KMS-11 (cell line): ENCODE data around the gene RAX.

Experiments used
- H2AFZ ChIP-seq: fragments of 200-600 bp; sonication (generic); 2 replicates; pipeline ENCODE4 v1.6.1; 2016; ENCODE audit warnings: antibody characterized with exemption, mixed run types, low read depth
- H3K27ac ChIP-seq: fragments of 200-600 bp; sonication (generic); 2 replicates; pipeline ENCODE4 v1.6.1; 2016; ENCODE audit warnings: mild to moderate bottlenecking, mixed run types
- H3K27me3 ChIP-seq: fragments of 200-600 bp; sonication (generic); 2 replicates; pipeline ENCODE4 v1.6.1; 2017; ENCODE audit warnings: mild to moderate bottlenecking, low read depth, mixed run types, moderate library complexity; ENCODE audit not compliant: insufficient read depth
- H3K36me3 ChIP-seq: fragments of 200-600 bp; sonication (generic); 2 replicates; pipeline ENCODE4 v1.6.1; 2017; ENCODE audit warnings: mild to moderate bottlenecking, mixed run types; ENCODE audit not compliant: insufficient read depth
- H3K4me1 ChIP-seq: fragments of 200-600 bp; sonication (generic); 2 replicates; pipeline ENCODE4 v1.6.1; 2016; ENCODE audit warnings: mild to moderate bottlenecking, low read depth, mixed run types; ENCODE audit not compliant: poor library complexity, severe bottlenecking
- H3K4me2 ChIP-seq: fragments of 200-600 bp; sonication (generic); 2 replicates; pipeline ENCODE4 v1.7.0; 2016; ENCODE audit warnings: mild to moderate bottlenecking, mixed run types
- H3K4me3 ChIP-seq: fragments of 200-600 bp; sonication (generic); IDR thresholded peaks from 2 replicates; pipeline ENCODE4 v1.6.1; 2017; ENCODE audit warnings: low read depth, low read length, mixed read lengths; ENCODE audit not compliant: insufficient read depth
- H3K79me2 ChIP-seq: fragments of 200-600 bp; sonication (generic); 2 replicates; pipeline ENCODE4 v1.6.1; 2016; ENCODE audit warnings: low read depth, mixed run types; ENCODE audit not compliant: insufficient read depth
- H3K9ac ChIP-seq: fragments of 200-600 bp; sonication (generic); 2 replicates; pipeline ENCODE4 v1.6.1; 2016; ENCODE audit warnings: mild to moderate bottlenecking, mixed run types
- H4K20me1 ChIP-seq: fragments of 200-600 bp; sonication (generic); 2 replicates; pipeline ENCODE4 v1.6.1; 2016; ENCODE audit warnings: mild to moderate bottlenecking, mixed run types; ENCODE audit not compliant: insufficient read depth
- TF ChIP-seq, protein P1 (sequence below): fragments of 200-600 bp; sonication (generic); conservative IDR thresholded peaks from 2 replicates; pipeline ENCODE4 v1.6.1; 2017; ENCODE audit warnings: low read depth, mild to moderate bottlenecking, antibody characterized with exemption, low read length, moderate library complexity, mixed read lengths

RAX gene

DNA sequence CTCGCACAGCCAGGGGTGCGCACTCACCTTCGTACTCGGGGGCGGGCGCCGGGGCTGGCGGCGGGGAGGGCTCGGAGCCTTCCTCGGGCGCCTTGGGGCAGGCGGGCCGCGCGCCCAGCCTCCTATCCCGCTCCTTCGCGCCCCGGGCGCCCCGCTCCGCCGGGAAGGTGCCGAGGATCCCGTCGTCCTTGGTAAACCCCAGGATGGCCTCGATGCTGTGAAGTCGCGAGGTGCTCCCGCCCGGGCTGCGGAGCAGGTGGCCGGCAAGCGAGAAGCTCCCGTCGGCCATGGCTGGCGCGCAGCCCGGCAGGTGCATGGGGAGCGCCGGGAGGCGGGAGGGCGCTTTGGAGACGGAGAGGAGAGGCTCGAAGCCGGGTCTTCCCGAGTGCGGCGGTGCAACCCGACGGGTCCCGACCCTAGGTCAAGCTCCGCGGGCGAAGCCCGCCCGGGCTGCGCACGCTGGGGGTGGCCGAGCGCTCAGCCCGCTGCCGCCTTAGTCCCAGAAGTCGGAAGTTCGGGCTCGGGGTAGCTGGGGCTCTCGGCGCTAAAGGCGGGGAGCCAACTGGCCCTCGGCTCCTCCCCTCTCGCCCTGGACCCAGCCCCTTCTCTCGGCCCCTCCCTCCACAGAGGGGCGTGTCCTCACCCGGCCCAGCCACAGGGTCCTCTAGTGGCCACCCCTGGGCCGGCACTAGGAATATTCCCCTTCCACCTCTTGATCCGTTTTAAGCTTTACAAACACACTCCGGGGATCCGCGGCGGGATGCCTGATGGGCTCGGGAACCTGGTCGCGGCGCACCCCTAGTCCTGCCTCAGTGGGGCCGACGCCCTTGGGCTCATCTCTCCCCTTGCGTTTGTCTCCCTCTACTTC lies at the start of gene RAX:
Gene RAX, minus strand, starts transcription at position 564 of the 868 bp plus-strand sequence. Its CDS starts 248 bp downstream, at position 316.
- Histone ChIP-seq H3K27ac (no peak within 1 kb of the TSS), H4K20me1 (no peaks in the 10 kb centered on the region), H3K9ac (0 out of 2 replicates have a peak within 1 kb of the TSS, but pooled peaks have one; percentile 5), H3K4me2 (peak within 1 kb of the TSS; percentile 44; the same call in 1 of the 2 replicates), H3K4me3 (no peak within 1 kb of the TSS), H2AFZ (peak within 1 kb of the TSS; percentile 22; the same call in 1 of the 2 replicates), H3K4me1 (peaks cover 15% of the 10 kb centered on the region), H3K36me3 (no peaks in the 10 kb centered on the region), H3K27me3 (peaks cover 15% of the 10 kb centered on the region; the same call in 1 of the 2 replicates), H3K79me2 (no peaks in the 10 kb centered on the region)
- TF ChIP-seq, protein P1, sequence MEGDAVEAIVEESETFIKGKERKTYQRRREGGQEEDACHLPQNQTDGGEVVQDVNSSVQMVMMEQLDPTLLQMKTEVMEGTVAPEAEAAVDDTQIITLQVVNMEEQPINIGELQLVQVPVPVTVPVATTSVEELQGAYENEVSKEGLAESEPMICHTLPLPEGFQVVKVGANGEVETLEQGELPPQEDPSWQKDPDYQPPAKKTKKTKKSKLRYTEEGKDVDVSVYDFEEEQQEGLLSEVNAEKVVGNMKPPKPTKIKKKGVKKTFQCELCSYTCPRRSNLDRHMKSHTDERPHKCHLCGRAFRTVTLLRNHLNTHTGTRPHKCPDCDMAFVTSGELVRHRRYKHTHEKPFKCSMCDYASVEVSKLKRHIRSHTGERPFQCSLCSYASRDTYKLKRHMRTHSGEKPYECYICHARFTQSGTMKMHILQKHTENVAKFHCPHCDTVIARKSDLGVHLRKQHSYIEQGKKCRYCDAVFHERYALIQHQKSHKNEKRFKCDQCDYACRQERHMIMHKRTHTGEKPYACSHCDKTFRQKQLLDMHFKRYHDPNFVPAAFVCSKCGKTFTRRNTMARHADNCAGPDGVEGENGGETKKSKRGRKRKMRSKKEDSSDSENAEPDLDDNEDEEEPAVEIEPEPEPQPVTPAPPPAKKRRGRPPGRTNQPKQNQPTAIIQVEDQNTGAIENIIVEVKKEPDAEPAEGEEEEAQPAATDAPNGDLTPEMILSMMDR: peak; percentile 24; the same call in 1 of the 2 replicates

DNA sequence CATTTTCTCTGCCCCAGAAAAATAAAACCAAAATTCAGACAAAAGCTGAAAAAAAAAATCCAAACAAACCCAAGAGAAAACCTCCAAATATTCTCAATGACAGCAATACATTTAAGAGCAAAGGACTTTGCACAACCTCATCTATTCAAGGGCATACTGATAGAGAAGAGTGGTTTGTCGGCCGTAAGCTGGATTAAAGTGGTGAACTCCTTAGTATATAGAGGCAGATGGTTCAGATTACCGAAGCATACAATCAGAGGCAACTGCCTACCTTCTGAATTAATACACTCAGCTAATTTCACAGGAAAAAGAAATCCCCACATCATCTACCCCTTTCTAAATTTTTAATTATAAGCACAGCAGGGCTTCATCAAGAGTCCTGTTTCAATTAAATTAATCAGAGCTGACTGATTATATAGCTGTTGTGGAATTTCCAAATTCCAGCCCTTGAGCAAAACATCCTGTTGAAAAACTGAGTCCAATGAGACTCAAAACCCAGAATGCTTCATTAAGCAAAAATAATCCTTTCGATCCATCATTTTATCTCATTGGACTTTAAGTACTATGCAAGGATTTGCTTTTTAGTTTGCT lies 45.3 kb upstream of the RAX start, which contains the start of gene CPLX4:
Gene CPLX4, minus strand, starts transcription at position 190 of the 591 bp plus-strand sequence. Its CDS starts 187 bp downstream, at position 3.
- no peaks in the 10 kb centered on the region for H4K20me1 ChIP-seq
- no peaks in the 10 kb centered on the region for H3K4me1 ChIP-seq
- H3K27me3 ChIP-seq: no peaks in the 10 kb centered on the region
- H3K79me2 ChIP-seq: no peaks in the 10 kb centered on the region
- no peak within 1 kb of the TSS for H2AFZ ChIP-seq
- TF ChIP-seq, protein P1: no peak
- H3K27ac ChIP-seq: no peak within 1 kb of the TSS
- H3K36me3 ChIP-seq: no peaks in the 10 kb centered on the region
- H3K9ac ChIP-seq: no peak within 1 kb of the TSS
- no peak within 1 kb of the TSS for H3K4me3 ChIP-seq
- no peak within 1 kb of the TSS for H3K4me2 ChIP-seq

DNA sequence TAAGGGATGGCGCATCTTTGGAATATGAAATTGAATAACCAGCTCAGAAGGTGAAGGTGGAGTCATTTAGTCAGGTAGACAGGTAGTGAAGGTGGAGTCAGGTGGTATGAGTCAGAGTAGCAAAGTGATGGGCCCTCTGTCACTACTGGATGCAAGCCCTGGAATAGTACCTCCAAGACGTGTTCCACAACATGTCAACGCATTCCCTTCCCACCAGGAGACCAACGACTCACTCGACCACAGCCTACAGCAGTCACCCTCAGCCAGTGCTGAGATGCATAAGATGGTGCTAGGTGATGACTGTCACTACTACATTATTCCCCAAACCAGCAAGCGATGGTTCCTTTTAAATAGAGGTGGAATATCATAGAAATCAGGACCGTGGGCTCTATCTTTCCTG lies 38.4 kb upstream of the RAX start:
- H3K27me3 ChIP-seq: no peaks in the 10 kb centered on the region
- no peak overlapping the region for H3K27ac ChIP-seq
- no peaks in the 10 kb centered on the region for H4K20me1 ChIP-seq
- H3K4me1 ChIP-seq: peaks cover 3% of the 10 kb centered on the region
- H2AFZ ChIP-seq: no peak overlapping the region
- H3K9ac ChIP-seq: no peak overlapping the region
- TF ChIP-seq, protein P1: no peak
- no peak overlapping the region for H3K4me2 ChIP-seq
- H3K4me3 ChIP-seq: no peak overlapping the region
- no peaks in the 10 kb centered on the region for H3K79me2 ChIP-seq
- H3K36me3 ChIP-seq: no peaks in the 10 kb centered on the region

DNA sequence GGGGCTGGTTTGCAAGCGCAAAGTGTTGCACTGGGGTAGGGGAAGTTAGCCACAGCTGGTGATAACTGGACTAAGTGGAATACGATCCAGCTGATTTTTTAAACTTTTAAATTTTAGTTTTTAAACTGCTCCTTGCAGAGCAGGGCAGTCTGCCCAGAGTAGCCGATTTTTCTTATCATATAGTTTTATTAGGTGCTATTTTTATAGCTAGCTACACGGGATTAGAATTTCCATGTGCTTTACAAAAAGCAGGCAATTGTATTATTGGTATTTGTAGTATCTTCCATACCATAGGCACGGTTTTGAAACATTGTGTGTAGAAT lies 35.6 kb upstream of the RAX start:
- peak overlapping the region; percentile 78; the same call in 1 of the 2 replicates for H2AFZ ChIP-seq
- H3K27me3 ChIP-seq: no peaks in the 10 kb centered on the region
- no peaks in the 10 kb centered on the region for H3K79me2 ChIP-seq
- peak overlapping the region; percentile 65 for H3K4me2 ChIP-seq
- no peaks in the 10 kb centered on the region for H4K20me1 ChIP-seq
- H3K9ac ChIP-seq: peak overlapping the region; percentile 19; the same call in 1 of the 2 replicates
- peaks cover 3% of the 10 kb centered on the region for H3K4me1 ChIP-seq
- TF ChIP-seq, protein P1: no peak
- H3K36me3 ChIP-seq: no peaks in the 10 kb centered on the region
- H3K27ac ChIP-seq: no peak overlapping the region
- no peak overlapping the region for H3K4me3 ChIP-seq
